GM23248 (cell line): ENCODE data around the gene KCNJ1. TPM values are rescaled to one million over a fixed set of nuclear protein-coding genes. Genes with fewer than 3 reads are reported as not detected.
A peak's percentile ranks its signal among the peaks of the same experiment; 100 is the strongest.

Experiments used
- DNase-seq: peaks from one replicate; pipeline ENCODE4 v3.0.0-alpha.2; 2015
- H2AFZ ChIP-seq: fragments of 200-600 bp; sonication (generic); 2 replicates; pipeline ENCODE4 v1.6.1; 2016; ENCODE audit warnings: antibody characterized with exemption
- H3F3A ChIP-seq: fragments of 200-600 bp; sonication (generic); 2 replicates; pipeline ENCODE4 v1.6.1; 2016; ENCODE audit warnings: mild to moderate bottlenecking, antibody characterized with exemption, mixed run types; ENCODE audit not compliant: insufficient read depth
- H3K27ac ChIP-seq: fragments of 200-600 bp; sonication (generic); 2 replicates; pipeline ENCODE4 v1.5.1; 2016; ENCODE audit warnings: mild to moderate bottlenecking
- H3K27me3 ChIP-seq: fragments of 200-600 bp; sonication (generic); replicated peaks from 2 replicates; pipeline ENCODE4 v1.6.1; 2016; ENCODE audit warnings: mild to moderate bottlenecking; ENCODE audit not compliant: insufficient read depth
- H3K36me3 ChIP-seq: fragments of 200-600 bp; sonication (generic); 2 replicates; pipeline ENCODE4 v1.6.1; 2016; ENCODE audit warnings: low read depth, mild to moderate bottlenecking
- H3K4me1 ChIP-seq: fragments of 200-600 bp; sonication (generic); 2 replicates; pipeline ENCODE4 v1.6.1; 2016; ENCODE audit warnings: mild to moderate bottlenecking; ENCODE audit not compliant: insufficient read depth
- H3K4me2 ChIP-seq: fragments of 200-600 bp; sonication (generic); one replicate; pipeline ENCODE4 v1.6.1; 2016; ENCODE audit warnings: mild to moderate bottlenecking; ENCODE audit not compliant: unreplicated experiment
- H3K4me3 ChIP-seq: fragments of 200-600 bp; sonication (generic); 2 replicates; pipeline ENCODE4 v1.5.1; 2016; ENCODE audit warnings: mild to moderate bottlenecking
- H3K79me2 ChIP-seq: fragments of 200-600 bp; sonication (generic); 2 replicates; pipeline ENCODE4 v1.6.1; 2016; ENCODE audit warnings: mild to moderate bottlenecking; ENCODE audit not compliant: insufficient read depth
- H3K9ac ChIP-seq: fragments of 200-600 bp; sonication (generic); 2 replicates; pipeline ENCODE4 v1.6.1; 2016; ENCODE audit warnings: mild to moderate bottlenecking
- H3K9me2 ChIP-seq: fragments of 200-600 bp; sonication (generic); 2 replicates; pipeline ENCODE4 v1.6.1; 2016; ENCODE audit warnings: mixed run types, mild to moderate bottlenecking, moderate library complexity; ENCODE audit not compliant: insufficient read depth
- H3K9me3 ChIP-seq: fragments of 200-600 bp; sonication (generic); one replicate; pipeline ENCODE4 v1.6.1; 2017; ENCODE audit warnings: low read depth
- H4K20me1 ChIP-seq: fragments of 200-600 bp; sonication (generic); 2 replicates; pipeline ENCODE4 v1.6.0; 2016; ENCODE audit not compliant: insufficient read depth
- EZH2 ChIP-seq: fragments of 200-600 bp; sonication (generic); IDR thresholded peaks from 2 replicates; pipeline ENCODE4 v1.6.1; 2018; ENCODE audit warnings: antibody characterized with exemption, mild to moderate bottlenecking; ENCODE audit not compliant: insufficient read depth, poor library complexity, severe bottlenecking
- EZH2phosphoT487 ChIP-seq: fragments of 200-600 bp; sonication (generic); IDR thresholded peaks from 2 replicates; pipeline ENCODE4 v1.6.1; 2018; ENCODE audit warnings: antibody characterized with exemption, moderate library complexity, mild to moderate bottlenecking, low read depth; ENCODE audit not compliant: insufficient read depth
- WGBS, 2 experiments: methylation state at CpG; one replicate each; pipeline ENCODE4 v1.1.6; 2015 to 2017; ENCODE audit warnings: low lambda C conversion rate in 2 of 2, low coverage in 1 of 2; ENCODE audit errors: missing lambda C conversion rate in 2 of 2; 5-methylcytosine and 5-hydroxymethylcytosine counted together
- in situ Hi-C: fragments of 300-500 bp; cut with MboI; formaldehyde crosslinking; loops from 2 replicates; pipeline ENCODE4 v1.15.0; 2020
- polyA plus RNA-seq: library from polyadenylated mRNA; unstranded; fragments of >200 nt; fragmentation: Nextera tagmentation; extraction: Ambion mirVana; gene quantifications from 2 replicates; pipeline ENCODE4 v1.2.1, GENCODE V29; 2016
- total RNA-seq: library from RNA; depleted of rRNA; stranded (reverse); fragments of >200 nt; shearing (Covaris generic); gene quantifications from 2 replicates; pipeline ENCODE4 v1.2.3, GENCODE V29; 2014

KCNJ1 gene
- total and polyA plus RNA-seq, 2 experiments from 2014 or later, result not detected

- H3K4me2 ChIP-seq, result no peak overlapping the region
- no peak overlapping the region for H2AFZ ChIP-seq
- no peak overlapping the region for H3K27ac ChIP-seq
- H3K27me3 ChIP-seq, result peaks cover 8% of the 10 kb centered on the region; the same call in 1 of the 2 replicates
- WGBS, 2 experiments, result 32 to 41% methylated on average over 14 to 16 of the region's 16 CpGs
- no peaks in the 10 kb centered on the region for H3K4me1 ChIP-seq
- no peaks in the 10 kb centered on the region for H3K36me3 ChIP-seq
- no peak overlapping the region for H3K4me3 ChIP-seq
- no peaks in the 10 kb centered on the region for H4K20me1 ChIP-seq
- no peaks in the 10 kb centered on the region for H3K9me2 ChIP-seq
- no peak for DNase-seq
- no peak overlapping the region for H3K9ac ChIP-seq
- no peaks in the 10 kb centered on the region for H3K79me2 ChIP-seq
- in situ Hi-C loops, result loop anchor here (10.0 kb wide), 3 partner anchors 561 to 801 kb away; no protein-coding TSS in a partner anchor
- H3F3A ChIP-seq, result no peaks in the 10 kb centered on the region
- TF ChIP-seq EZH2 (no peak), EZH2phosphoT487 (no peak)
- H3K9me3 ChIP-seq, result no peaks in the 10 kb centered on the region
Observed at GRCh38 chr11:128835741-128836430, 31.2 kb downstream of the KCNJ1 start.

- in situ Hi-C loops, result loop anchor here (10.0 kb wide), 3 partner anchors 559 to 799 kb away; no protein-coding TSS in a partner anchor
Observed at GRCh38 chr11:128834157-128834556, 32.9 kb downstream of the KCNJ1 start.

GRCh38 chr11:128832121-128832497, 35.0 kb downstream of the KCNJ1 start:
- Histone ChIP-seq H3K27ac (no peak overlapping the region), H4K20me1 (no peaks in the 10 kb centered on the region), H3K9ac (no peak overlapping the region), H3K27me3 (no peaks in the 10 kb centered on the region), H3K9me2 (no peaks in the 10 kb centered on the region), H3F3A (no peaks in the 10 kb centered on the region), H3K9me3 (no peaks in the 10 kb centered on the region), H3K4me1 (peaks cover 5% of the 10 kb centered on the region; the same call in 1 of the 2 replicates), H3K4me2 (no peak overlapping the region), H2AFZ (no peak overlapping the region), H3K4me3 (no peak overlapping the region), H3K79me2 (no peaks in the 10 kb centered on the region), H3K36me3 (no peaks in the 10 kb centered on the region)
- WGBS, 2 experiments, result 52 to 56% methylated on average over 3 of the region's 3 CpGs
- in situ Hi-C loops, result loop anchor here (10.0 kb wide), 3 partner anchors 557 to 797 kb away; no protein-coding TSS in a partner anchor
- no peak for DNase-seq
- TF ChIP-seq EZH2phosphoT487 (no peak), EZH2 (no peak)

More at GRCh38 chr11:128834157-128834556, 32.9 kb downstream of the KCNJ1 start:
- Histone ChIP-seq H3K36me3 (no peaks in the 10 kb centered on the region), H3K4me1 (no peaks in the 10 kb centered on the region), H3K9me3 (no peaks in the 10 kb centered on the region), H3K27me3 (no peaks in the 10 kb centered on the region; the same call in 1 of the 2 replicates), H3K27ac (no peak overlapping the region), H3F3A (no peaks in the 10 kb centered on the region), H3K9ac (no peak overlapping the region), H4K20me1 (no peaks in the 10 kb centered on the region), H3K4me2 (no peak overlapping the region), H3K79me2 (no peaks in the 10 kb centered on the region), H3K4me3 (no peak overlapping the region), H3K9me2 (no peaks in the 10 kb centered on the region), H2AFZ (no peak overlapping the region)
- WGBS, 2 experiments, result 67% methylated on average over 2 of the region's 2 CpGs
- DNase-seq, result no peak
- TF ChIP-seq EZH2phosphoT487, result no peak
- TF ChIP-seq EZH2, result no peak

- DNase-seq, result peak; percentile 83
- Histone ChIP-seq H3K9ac (no peak overlapping the region), H3K79me2 (no peaks in the 10 kb centered on the region), H3K4me2 (no peak overlapping the region), H3F3A (no peaks in the 10 kb centered on the region), H4K20me1 (no peaks in the 10 kb centered on the region), H3K27ac (no peak overlapping the region), H3K27me3 (no peaks in the 10 kb centered on the region), H2AFZ (no peak overlapping the region), H3K9me3 (no peaks in the 10 kb centered on the region), H3K9me2 (no peaks in the 10 kb centered on the region), H3K4me3 (no peak overlapping the region), H3K4me1 (peaks cover 5% of the 10 kb centered on the region; the same call in 1 of the 2 replicates), H3K36me3 (no peaks in the 10 kb centered on the region)
- in situ Hi-C loops, result loop anchor here (10.0 kb wide), 3 partner anchors 557 to 797 kb away; no protein-coding TSS in a partner anchor
- WGBS, 2 experiments, result 18 to 19% methylated on average over 14 of the region's 14 CpGs
- TF ChIP-seq EZH2phosphoT487 (no peak), EZH2 (no peak)
Observed at GRCh38 chr11:128831174-128832120, 35.6 kb downstream of the KCNJ1 start.
